NCI-H2171 treated with DMSO at 0.1 percent for 48 hours (cell line): ENCODE measurements around the gene ACADL.

Experiments
- DNase-seq: peaks from one replicate; lab custom pipeline; 2025; lab: John Stamatoyannopoulos, UW

Gene ACADL

DNA sequence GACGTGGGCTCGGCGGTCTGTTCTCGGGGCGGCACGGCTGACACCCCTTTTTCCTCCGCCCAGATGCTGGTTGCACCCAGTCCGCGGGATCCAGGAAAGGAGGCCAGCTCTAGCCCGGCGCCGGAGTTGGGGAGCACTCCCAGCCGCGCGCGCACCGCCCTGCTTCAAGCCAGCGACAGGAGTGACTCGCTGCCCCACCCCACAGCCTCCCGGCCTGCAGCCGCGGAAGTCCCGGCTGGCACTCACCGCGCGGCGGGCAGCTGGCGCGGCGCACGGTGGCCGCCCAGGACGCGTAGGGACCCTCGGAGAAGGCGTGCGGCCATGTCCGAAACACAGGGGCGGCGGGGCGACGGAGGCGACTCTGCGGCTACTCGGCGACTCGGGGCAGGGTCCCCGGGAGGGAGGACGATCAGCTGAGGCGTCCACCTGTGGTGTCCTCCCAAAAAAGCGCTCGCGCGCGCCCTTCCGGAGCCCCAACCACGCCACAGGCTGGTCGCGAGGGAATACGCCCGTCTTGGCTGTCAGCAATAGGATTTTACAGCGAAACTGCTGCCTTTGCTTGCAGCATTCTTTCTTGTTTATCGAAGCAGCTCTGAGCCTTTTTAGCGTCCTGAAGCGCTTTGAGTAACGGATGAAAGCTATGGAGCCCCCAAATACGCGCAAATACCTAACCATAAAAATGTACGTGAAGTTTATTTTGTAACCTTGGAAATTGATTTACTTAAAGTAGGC lies at the start of gene ACADL:
Gene ACADL, minus strand, starts transcription at position 507 of the 732 bp plus-strand sequence. Its CDS starts 184 bp downstream, at position 323.
- peak; percentile 41 for DNase-seq

DNA sequence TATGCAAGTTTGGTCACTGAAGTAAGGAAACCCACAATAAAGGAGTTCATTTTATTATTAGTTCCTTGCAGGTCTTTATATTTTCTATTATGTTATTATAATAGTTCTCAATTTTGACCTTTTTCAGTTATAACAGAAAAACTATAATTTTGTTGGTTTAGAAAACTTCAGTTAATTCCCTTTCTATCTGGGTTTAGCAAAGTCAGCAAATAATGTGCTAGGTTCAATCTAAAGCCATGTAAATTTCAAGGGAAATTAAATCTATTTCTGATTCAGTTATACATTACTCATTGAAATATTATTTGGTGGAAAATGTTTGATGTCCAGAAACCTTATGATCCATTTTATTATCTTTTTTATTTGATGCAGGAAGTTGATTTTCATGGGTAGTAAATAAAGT lies 46.1 kb upstream of the ACADL start:
- no peak for DNase-seq

DNA sequence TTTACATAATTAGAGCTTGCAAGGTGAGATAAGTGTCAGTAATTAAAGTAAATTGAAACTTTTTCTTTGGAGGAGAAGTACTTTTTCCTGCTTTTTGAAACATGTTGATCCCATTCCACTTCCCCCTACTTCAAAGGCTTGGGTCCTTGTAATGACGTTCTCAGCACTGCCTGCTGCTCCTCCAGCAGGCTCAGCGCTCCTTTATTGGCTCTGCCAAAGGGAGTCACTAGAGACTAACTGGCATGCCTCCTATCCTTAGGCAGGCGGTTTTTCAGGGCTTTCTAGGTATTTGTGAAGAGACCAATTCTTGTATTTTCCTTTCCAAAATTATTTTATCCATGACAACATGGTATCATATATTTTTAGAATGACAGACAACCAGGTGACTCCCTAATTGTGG lies 43.9 kb upstream of the ACADL start:
- no peak for DNase-seq

DNA sequence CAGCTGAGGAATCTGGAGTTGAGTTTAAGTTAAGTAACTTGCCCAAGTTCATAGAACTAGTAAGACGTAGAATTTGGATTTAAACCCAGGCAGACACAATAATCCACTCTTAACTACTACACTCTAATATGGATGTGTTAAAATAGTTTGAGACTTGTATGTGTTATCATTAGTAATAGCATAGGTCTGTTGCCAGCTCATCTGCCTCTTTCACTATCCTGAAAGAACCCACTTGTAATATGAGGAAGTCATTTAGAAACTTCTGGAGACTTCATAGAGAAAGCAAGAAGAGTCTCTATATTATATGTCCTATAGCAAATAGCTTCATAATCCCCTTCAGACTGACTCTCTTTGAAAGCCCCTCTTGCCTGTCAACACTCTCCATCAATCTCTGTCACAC lies 43.0 kb upstream of the ACADL start:
- DNase-seq = no peak

DNA sequence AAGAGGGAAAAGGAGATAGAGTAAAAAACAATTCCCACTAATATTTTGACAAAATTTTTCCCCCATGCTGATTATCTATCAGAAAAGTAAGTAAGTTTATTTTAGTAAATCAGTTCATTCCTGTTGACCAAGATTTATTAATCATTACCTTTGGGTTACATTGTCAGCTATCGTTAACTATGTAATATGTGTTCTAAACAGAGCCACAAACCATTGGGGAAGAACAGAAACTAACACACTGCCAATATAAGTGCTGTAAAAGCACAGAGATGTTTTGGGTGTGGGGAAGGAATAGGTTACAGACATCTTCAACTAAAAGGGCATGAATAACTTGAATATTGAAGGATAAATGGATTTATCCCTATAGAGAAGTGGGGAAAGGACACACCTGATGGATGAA lies 42.5 kb upstream of the ACADL start:
- DNase-seq = no peak

DNA sequence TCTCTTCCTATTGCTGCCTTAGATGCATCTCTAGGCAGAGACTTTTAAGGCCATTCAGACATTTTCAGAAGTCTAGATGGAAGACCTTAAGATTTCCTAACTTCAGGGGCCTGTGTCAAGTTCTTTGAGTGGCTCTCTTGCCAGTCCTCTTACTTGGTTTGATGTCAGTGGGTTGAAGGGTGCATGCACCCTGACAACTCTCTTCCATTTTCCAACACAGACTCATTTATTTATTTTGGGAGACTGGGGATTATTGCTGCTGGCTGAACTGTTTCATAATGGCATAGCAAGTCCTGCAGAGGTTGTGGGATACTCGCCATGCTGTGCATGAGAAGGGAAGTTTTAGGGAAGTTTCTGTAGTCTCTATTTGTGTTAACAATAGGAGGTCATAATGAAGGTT lies 39.0 kb upstream of the ACADL start:
- DNase-seq = no peak

DNA sequence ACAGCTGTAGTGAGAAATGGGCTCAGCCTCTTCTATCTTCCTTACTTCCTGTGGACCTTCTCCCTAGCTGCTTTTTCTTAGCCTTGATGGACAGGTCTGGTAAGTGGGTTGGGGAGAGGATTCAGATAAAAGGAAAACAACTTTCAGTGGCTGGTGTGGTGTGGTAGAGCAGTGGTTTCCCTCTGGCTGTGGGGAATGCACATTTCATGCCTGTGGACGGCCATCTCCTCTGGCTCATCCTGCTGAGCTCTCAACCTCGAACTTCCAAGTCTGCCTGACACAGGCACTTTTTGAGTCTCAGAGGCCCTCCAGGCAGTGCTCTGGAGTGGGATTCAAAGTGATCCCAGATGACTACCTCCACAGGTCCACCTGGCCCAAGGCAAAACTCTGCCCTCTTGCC lies 38.6 kb upstream of the ACADL start:
- no peak for DNase-seq

DNA sequence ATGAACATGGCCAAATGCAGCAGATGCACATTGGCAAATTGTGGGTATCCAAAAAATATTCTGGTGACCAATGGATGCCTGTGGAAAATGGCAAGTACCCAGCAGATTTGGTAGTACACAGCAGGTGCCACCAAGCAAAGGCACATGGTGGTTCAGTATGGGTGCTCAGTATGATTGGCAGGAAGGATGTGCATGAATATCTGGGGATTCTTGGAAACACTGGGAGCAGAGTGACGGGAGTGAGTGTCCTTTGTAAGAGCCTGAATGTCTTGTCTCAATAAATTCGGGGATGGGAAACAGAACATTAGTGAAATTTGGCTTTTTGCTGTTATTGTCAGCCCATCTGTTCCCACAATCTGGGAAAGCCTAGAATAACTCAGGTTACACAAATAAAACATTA lies 36.8 kb upstream of the ACADL start:
- DNase-seq = peak; percentile 57

DNA sequence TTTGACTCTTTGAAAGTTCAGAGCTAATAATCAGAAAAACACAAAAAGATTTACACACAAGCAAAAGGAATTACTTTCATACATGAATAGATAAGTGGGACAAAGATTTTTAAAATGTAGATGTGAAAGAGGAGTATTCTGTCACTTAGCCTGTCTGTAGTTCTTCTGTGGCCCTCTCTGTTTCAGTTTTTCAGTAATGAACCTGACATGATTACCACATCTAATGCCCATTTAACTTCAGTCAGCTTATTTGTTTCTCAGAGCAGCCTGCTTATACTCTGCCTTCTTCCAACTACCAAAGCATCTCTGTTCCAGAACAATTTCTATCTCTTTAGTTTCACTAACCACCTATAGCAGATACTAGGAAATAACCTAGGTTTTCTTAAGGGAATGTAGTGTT lies 34.4 kb upstream of the ACADL start:
- DNase-seq = no peak

DNA sequence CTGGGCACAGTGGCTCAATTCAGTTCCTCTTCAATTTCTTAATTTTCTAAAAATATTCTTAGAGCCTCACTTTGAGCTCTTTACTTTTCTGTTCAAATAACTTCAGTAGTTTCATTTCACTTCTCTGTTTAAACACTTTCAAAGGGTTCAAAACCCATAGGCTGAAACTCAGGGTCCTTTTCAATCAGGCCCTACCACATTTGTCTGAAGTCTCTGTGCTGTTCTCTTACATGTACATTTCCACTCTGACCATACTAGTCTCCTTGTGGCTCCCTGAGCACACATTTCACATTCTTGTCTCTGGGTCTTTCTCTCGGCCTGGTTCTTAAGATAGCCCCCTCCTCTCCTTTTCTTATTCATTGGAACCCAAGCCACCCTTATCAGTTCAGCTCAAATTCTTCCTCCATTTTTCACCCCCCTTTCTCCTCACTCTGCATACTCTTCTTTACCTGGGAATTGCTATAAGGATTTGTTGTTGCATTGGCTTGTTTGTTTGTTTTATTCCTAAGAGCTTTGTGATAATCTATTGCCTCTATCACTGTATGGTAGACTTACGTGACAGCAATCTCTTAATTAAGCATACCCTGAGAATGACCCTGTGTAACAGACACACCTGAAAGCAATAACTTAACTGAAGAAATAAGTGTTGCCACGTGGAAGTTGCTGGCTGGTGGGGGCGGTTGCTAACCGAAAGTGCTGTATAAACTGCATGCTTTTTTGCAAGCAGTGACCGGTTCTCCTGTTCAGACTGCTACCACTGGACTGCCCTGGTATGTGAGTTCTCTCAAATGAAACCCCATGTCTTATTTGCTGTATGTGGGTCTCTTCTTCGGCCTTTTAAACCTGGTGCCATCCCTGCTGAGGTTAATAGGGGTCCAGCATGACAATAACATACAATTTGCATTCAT lies 27.7 kb upstream of the ACADL start:
- no peak for DNase-seq

DNA sequence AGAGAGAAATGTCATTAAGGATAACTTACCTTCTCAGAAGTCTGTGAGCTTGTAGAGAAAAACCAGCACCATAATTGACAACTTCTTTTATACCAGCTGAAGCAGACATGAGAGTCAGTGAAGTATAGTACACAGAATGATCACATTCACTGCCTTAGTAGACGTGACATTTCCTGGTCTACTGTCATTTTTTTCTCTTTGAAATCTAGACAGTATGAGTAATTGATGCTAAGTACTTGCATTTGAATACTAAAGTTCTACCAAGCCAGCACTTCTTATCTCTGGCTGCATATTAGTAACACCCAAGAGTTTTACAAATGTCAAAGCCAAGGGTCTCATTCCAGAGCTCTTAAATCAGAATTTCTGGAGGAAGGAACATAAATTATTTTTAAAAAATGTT lies 25.4 kb upstream of the ACADL start:
- no peak for DNase-seq

DNA sequence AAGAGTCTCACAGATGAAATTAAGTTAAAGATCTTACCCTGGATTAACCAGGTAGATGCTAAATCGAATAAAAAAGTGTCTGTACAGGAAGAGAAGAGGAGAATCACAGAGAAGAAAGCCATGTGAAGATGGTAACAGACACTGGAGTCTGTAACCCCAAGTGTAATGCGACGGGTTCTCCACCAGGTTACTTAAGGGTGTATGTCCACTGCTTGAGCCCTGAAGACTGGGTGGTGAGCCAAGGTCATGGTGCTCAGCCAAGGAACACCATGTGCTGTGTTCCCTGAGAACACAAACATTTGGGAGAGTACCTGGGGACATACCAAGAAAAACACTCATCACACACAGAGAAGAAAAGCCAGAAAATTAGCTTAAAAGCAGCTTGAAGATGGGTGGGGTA lies 8.2 kb upstream of the ACADL start:
- no peak for DNase-seq

DNA sequence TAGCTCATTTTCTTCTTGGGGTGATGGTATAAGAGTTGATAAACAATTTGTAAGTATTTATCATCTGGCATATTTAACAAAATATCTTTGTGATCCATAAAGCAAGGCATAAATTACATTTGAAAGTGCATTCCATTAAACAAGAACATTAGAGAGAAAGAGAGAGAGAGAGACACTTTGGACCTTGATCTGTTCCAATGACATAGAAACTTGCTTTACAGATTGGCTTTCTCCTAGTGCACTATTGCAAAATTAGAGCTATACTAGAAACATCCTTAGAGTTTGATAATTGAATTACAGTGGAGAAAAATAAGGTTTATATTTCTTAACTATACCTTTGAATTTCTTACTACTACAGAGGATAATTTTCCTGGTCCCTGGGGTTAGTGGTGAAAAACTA lies 5.7 kb upstream of the ACADL start:
- no peak for DNase-seq

DNA sequence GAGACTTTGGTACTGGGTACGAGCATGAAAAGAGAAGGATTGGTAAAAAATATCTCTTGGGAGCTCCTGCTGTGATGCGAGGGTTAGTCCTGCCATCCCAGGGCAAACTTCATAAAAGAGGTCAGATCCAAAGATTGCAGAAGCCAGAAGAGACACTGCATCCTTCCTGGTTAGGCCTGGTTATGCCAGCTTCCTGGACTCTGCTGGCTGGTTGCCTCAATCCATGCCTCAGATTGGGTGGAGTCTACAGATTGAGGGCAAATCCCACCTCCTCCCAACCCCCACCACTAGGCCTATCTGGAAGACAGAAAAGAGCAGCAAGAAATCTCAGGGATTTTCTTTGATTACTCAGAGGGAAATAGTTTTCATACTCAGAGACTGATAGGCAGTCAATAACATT lies 5.3 kb upstream of the ACADL start:
- DNase-seq = no peak

DNA sequence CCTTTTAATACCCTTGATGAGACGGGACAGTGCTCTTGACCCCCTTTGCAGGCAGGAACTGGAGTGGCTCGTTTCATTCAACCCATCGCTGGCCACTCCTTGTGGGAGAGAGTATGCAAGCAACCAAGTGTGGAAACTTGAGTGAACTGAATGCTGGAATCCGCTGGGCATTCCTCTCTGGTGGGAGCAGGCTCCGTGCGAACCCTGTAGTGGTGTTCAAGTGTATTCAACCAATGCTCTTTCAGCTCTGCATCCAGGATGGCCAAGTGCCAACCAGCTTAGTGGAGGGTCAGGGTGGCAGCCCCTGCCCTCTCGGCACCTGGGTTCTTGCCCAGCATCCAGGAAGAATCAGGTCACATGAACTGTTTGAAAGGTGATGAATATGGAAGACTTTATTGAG lies 3.3 kb upstream of the ACADL start:
- DNase-seq = no peak

DNA sequence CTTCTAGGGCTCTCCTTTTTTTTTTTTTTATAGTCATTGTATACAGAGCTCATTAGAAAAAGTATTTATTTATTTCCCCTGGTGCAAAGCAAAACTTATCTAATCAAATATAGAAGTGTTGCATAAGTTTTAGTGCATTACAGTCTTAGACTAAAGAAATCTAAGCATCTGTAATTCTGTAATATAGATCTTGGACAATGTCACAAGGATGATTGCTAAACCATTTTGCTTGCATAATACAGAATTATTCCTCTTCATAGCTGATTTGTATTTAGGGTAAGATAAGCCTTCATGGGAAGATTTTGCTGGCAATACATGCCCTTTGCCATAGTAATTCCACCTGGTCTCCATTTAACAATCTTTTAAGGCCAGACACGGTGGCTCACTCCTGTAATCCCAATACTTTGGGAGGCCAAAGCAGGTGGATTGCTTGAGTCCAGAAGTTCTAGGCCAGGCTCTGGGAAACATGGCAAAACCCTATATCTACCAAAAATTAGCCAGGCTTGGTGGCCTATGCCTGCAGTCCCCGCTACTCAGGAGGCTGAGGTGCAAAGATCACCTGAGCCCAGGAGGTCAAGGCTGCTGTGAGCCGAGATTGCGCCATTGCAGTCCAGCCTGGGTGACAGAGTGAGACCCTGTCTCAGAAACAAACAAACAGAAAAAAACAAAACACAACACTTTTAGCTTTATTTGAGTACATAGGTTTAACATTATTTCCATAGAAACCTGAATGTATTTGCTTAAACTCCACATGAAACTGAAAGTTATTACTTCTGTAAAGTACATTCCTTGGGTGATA lies 2.2 kb upstream of the ACADL start:
- DNase-seq = no peak

DNA sequence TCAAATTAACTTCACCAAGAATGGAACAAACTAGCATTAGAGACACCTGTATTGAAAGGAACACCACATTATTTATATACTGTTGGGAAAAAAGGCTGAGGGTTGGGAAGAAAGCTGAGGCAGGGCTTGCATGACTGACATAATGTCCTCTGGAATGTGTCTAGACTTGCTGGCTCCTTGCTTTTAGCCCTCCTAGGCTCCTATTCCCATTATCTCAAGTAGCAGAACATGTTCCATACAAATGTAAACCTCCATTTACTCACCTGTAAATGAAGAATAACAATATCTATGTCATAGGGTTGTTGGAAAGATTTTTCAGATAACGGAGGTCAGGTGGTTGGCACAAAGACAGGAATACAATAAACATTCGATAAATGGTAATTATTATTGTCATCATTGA lies 976 bp upstream of the ACADL start:
- no peak for DNase-seq

DNA sequence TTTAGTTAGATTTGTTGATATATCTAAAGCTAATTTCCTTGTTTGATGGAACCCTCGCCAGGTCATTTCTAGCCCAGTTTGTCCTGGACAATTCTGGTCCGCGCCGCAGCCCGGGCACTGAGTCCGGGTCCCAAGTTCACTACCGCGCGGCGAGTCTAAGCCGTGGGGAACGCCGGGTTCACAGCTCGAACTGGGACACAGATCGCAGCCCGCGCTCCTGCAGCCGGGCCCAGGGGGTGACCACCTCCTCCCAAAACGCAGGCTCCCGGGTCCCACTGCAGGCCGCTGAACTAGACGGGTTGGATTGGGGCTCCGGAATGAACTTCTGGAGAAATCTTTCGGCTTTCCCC lies 681 bp downstream of the ACADL start:
- DNase-seq = no peak

DNA sequence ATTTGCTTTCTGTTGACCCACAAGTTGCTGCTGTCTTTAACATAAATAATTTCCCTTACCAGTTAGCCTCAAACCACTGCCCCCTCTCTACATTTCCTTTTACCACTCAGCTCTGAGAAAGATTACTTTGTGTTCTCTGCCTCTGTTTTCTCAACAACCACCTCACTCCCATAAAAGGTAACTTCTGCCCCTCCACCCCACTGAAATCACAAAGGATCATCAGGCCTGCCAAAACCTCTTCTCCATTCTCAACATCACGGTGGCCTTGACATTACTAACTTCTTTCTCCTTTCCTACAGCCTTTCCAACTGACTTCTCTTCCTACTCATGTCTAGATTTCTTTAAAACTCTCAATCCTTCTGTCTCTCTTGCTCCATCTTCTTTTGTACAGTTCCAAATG lies 10.1 kb downstream of the ACADL start:
- DNase-seq = no peak

DNA sequence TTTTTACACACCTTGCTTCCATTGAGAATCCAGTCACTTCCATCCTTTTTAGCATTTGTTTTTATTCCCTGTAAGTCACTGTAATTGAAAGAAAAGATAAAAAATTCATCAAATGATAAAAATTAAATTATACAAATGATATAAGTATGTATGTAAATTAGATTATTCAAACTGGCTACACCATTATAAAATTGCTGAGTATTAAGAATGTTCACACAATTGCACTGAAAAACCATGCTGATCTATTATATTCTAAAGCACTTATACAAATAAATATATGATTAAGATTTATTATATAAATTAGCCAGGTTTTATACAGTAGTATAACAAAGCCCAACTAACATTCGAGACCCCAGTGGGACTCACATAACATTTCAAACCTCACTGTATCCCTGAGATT lies 15.1 kb downstream of the ACADL start:
- no peak for DNase-seq

DNA sequence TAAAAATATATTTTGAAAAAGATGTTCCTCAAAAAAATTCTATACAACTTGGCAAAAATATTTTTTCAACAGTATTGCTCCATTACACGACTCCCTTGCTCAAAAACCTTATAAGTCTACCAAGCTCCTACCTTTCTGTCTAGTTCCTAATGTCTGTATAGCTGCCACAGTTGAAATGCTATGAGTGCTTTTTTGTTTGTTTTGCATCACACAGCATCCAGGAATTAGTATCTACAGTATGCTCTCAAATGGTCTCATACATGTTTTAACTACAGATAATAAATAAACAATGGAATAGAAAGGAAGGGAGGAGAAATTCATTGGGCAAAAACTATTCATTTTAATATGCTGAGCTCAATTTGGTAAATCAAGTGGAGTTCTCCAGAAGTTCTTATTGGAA lies 17.3 kb downstream of the ACADL start:
- DNase-seq = no peak

DNA sequence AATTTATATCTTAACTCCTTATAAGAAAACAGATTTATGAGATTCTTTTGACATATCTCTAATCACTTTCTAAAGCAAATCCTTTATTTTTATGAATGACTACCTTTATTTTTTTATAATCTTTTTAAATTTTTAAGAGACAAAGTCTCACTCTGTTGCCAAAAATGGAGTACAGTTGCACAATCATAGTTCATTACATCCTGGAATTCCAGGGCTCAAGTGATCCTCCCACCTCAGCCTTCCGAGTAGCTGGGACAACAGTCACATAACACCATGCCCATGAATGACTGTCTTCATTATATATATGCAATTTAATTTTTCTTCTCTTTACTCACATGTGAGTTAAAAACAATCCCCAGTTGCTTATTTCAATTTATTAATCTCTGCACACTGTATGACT lies 21.7 kb downstream of the ACADL start:
- no peak for DNase-seq

DNA sequence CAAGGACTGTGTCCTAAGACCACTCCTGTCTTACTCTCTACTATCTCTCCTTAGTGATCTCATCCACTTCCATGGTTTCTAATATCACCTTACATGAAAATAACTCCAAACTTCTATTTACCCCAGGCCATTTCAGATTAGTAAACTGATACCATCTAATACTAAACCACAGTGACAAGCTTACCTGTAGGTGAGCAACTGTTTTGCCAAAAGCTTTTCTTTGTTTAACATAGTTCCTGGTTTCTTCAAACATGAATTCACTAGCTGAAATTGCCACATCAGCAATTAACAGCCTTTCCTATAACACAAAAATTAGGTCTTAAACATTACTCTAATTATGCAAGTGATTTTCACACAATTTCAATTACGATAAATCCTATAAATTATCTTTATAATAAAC lies 22.1 kb downstream of the ACADL start:
- DNase-seq = no peak
